Measurements from ENCODE around the gene RMI2.

RMI2 gene

GRCh38 chr16:11322823-11323222 lies 22.4 kb upstream of the RMI2 start:
- no peak for TF ChIP-seq POLR2A (IDR thresholded peaks at IDR 0.05; ENCODE audit: low read depth, low read length)
- TF ChIP-seq TAF1 (IDR thresholded peaks at IDR 0.05; ENCODE audit: borderline replicate concordance, low read depth, low read length): no peak
- TF ChIP-seq POLR2AphosphoS5 (IDR thresholded peaks at IDR 0.05; ENCODE audit: low read depth, low read length): no peak
- no peak for FAIRE-seq
- no peak for DNase-seq (ENCODE audit: insufficient read length)

GRCh38 chr16:11323551-11324336 lies 21.5 kb upstream of the RMI2 start:
- TF ChIP-seq TAF1 (IDR thresholded peaks at IDR 0.05; ENCODE audit: borderline replicate concordance, low read depth, low read length) (no peak), POLR2A (IDR thresholded peaks at IDR 0.05; ENCODE audit: low read depth, low read length) (no peak), POLR2AphosphoS5 (IDR thresholded peaks at IDR 0.05; ENCODE audit: low read depth, low read length) (no peak)
- no peak for FAIRE-seq
- DNase-seq (ENCODE audit: insufficient read length): no peak

GRCh38 chr16:11325404-11326083 lies 19.7 kb upstream of the RMI2 start:
- DNase-seq (ENCODE audit: insufficient read length) (no peak), FAIRE-seq (peak; percentile 56)
- no peak for TF ChIP-seq POLR2A (IDR thresholded peaks at IDR 0.05; ENCODE audit: low read depth, low read length)
- TF ChIP-seq TAF1 (IDR thresholded peaks at IDR 0.05; ENCODE audit: borderline replicate concordance, low read depth, low read length): no peak
- no peak for TF ChIP-seq POLR2AphosphoS5 (IDR thresholded peaks at IDR 0.05; ENCODE audit: low read depth, low read length)

GRCh38 chr16:11326084-11326736 lies 19.0 kb upstream of the RMI2 start:
- TF ChIP-seq TAF1 (IDR thresholded peaks at IDR 0.05; ENCODE audit: borderline replicate concordance, low read depth, low read length) (no peak), POLR2A (IDR thresholded peaks at IDR 0.05; ENCODE audit: low read depth, low read length) (no peak), POLR2AphosphoS5 (IDR thresholded peaks at IDR 0.05; ENCODE audit: low read depth, low read length) (no peak)
- FAIRE-seq: peak; percentile 5

GRCh38 chr16:11326737-11327276 lies 18.5 kb upstream of the RMI2 start:
- TF ChIP-seq POLR2AphosphoS5 (IDR thresholded peaks at IDR 0.05; ENCODE audit: low read depth, low read length): no peak
- no peak for TF ChIP-seq POLR2A (IDR thresholded peaks at IDR 0.05; ENCODE audit: low read depth, low read length)
- no peak for TF ChIP-seq TAF1 (IDR thresholded peaks at IDR 0.05; ENCODE audit: borderline replicate concordance, low read depth, low read length)
- FAIRE-seq: peak; percentile 36

More at GRCh38 chr16:11326084-11326736, 19.0 kb upstream of the RMI2 start:
- DNase-seq (ENCODE audit: insufficient read length): no peak

GRCh38 chr16:11327277-11328171 lies 17.7 kb upstream of the RMI2 start:
- DNase-seq (ENCODE audit: insufficient read length) (peak; percentile 68), FAIRE-seq (peak; percentile 79)
- TF ChIP-seq TAF1 (IDR thresholded peaks at IDR 0.05; ENCODE audit: borderline replicate concordance, low read depth, low read length): no peak
- no peak for TF ChIP-seq POLR2AphosphoS5 (IDR thresholded peaks at IDR 0.05; ENCODE audit: low read depth, low read length)
- TF ChIP-seq POLR2A (IDR thresholded peaks at IDR 0.05; ENCODE audit: low read depth, low read length): peak; percentile 33

More at GRCh38 chr16:11326737-11327276, 18.5 kb upstream of the RMI2 start:
- DNase-seq (ENCODE audit: insufficient read length): no peak

GRCh38 chr16:11328172-11329070 lies 16.8 kb upstream of the RMI2 start:
- DNase-seq (ENCODE audit: insufficient read length): peak; percentile 78
- FAIRE-seq: peak; percentile 92
- no peak for TF ChIP-seq TAF1 (IDR thresholded peaks at IDR 0.05; ENCODE audit: borderline replicate concordance, low read depth, low read length)
- TF ChIP-seq POLR2A (IDR thresholded peaks at IDR 0.05; ENCODE audit: low read depth, low read length): peak; percentile 65; the same call in 1 of the 2 replicates
- TF ChIP-seq POLR2AphosphoS5 (IDR thresholded peaks at IDR 0.05; ENCODE audit: low read depth, low read length): peak; percentile 85

GRCh38 chr16:11329071-11329491 lies 16.2 kb upstream of the RMI2 start:
- DNase-seq (ENCODE audit: insufficient read length) (no peak), FAIRE-seq (peak; percentile 84)
- TF ChIP-seq POLR2A (IDR thresholded peaks at IDR 0.05; ENCODE audit: low read depth, low read length): no peak
- no peak for TF ChIP-seq POLR2AphosphoS5 (IDR thresholded peaks at IDR 0.05; ENCODE audit: low read depth, low read length)
- no peak for TF ChIP-seq TAF1 (IDR thresholded peaks at IDR 0.05; ENCODE audit: borderline replicate concordance, low read depth, low read length)

GRCh38 chr16:11329891-11330290 lies 15.4 kb upstream of the RMI2 start:
- no peak for TF ChIP-seq POLR2AphosphoS5 (IDR thresholded peaks at IDR 0.05; ENCODE audit: low read depth, low read length)
- TF ChIP-seq TAF1 (IDR thresholded peaks at IDR 0.05; ENCODE audit: borderline replicate concordance, low read depth, low read length): no peak
- no peak for TF ChIP-seq POLR2A (IDR thresholded peaks at IDR 0.05; ENCODE audit: low read depth, low read length)
- FAIRE-seq: no peak
- no peak for DNase-seq (ENCODE audit: insufficient read length)

All from GM12892 (cell line).